SK-N-SH treated with all-trans-retinoic acid at 6 μM for 48 hours (cell line): ENCODE data around the gene PIGM.

Experiments used
- ATAC-seq: fragments of 200-7000 bp; cut with Tn5 transposase; 3 replicates; pipeline ENCODE4 v1.9.1; 2020; ENCODE audit warnings: mild to moderate bottlenecking, moderate library complexity
- ARNTL ChIP-seq: fragments of 450-650 bp; formaldehyde crosslinking; IDR thresholded peaks from 2 replicates; pipeline ENCODE4 v1.5.0; 2020; ENCODE audit warnings: low read depth, mild to moderate bottlenecking, moderate library complexity, borderline replicate concordance
- BACH2 ChIP-seq: fragments of 250-450 bp; sonication (Bioruptor Pico); IDR thresholded peaks from 2 replicates; pipeline ENCODE4 v1.9.0; 2021; ENCODE audit warnings: mild to moderate bottlenecking, borderline replicate concordance
- CREB5 ChIP-seq: fragments of 250-450 bp; sonication (Bioruptor Pico); IDR thresholded peaks from 2 replicates; pipeline ENCODE4 v1.5.1; 2020; ENCODE audit warnings: low read depth, mild to moderate bottlenecking, moderate library complexity
- CSDC2 ChIP-seq: fragments of 250-450 bp; sonication (Bioruptor Pico); IDR thresholded peaks from 2 replicates; pipeline ENCODE4 v1.5.0; 2020; ENCODE audit warnings: mild to moderate bottlenecking, moderate library complexity
- ESRRG ChIP-seq: fragments of 250-450 bp; sonication (Bioruptor Pico); IDR thresholded peaks from 2 replicates; pipeline ENCODE4 v1.6.1; 2021; ENCODE audit warnings: mild to moderate bottlenecking
- GLIS3 ChIP-seq: fragments of 250-450 bp; sonication (Bioruptor Pico); IDR thresholded peaks from 2 replicates; pipeline ENCODE4 v1.5.0; 2020; ENCODE audit warnings: mild to moderate bottlenecking, moderate library complexity
- ISL1 ChIP-seq: fragments of 250-450 bp; sonication (Bioruptor Pico); IDR thresholded peaks from 2 replicates; pipeline ENCODE4 v2.1.2; 2022; ENCODE audit warnings: mild to moderate bottlenecking, moderate library complexity
- OSR1 ChIP-seq: fragments of 250-450 bp; sonication (Bioruptor Pico); IDR thresholded peaks from 2 replicates; pipeline ENCODE4 v1.8.0; 2022; ENCODE audit warnings: moderate library complexity, mild to moderate bottlenecking, inconsistent platforms
- PATZ1 ChIP-seq: fragments of 250-450 bp; sonication (Bioruptor Pico); IDR thresholded peaks from 2 replicates; pipeline ENCODE4 v1.8.0; 2020; ENCODE audit warnings: mild to moderate bottlenecking, moderate library complexity, borderline replicate concordance
- POU6F1 ChIP-seq: fragments of 250-450 bp; sonication (Bioruptor Pico); IDR thresholded peaks from 2 replicates; pipeline ENCODE4 v1.8.0; 2021; ENCODE audit warnings: low read depth, mild to moderate bottlenecking, moderate library complexity, borderline replicate concordance
- PPARA ChIP-seq: fragments of 250-450 bp; sonication (Bioruptor Pico); IDR thresholded peaks from 2 replicates; pipeline ENCODE4 v1.5.0; 2020; ENCODE audit warnings: mild to moderate bottlenecking, borderline replicate concordance
- RARB ChIP-seq: fragments of 250-450 bp; sonication (Bioruptor Pico); IDR thresholded peaks from 2 replicates; pipeline ENCODE4 v1.8.0; 2021; ENCODE audit warnings: mild to moderate bottlenecking, moderate library complexity
- TCF4 ChIP-seq: fragments of 250-450 bp; sonication (Bioruptor Pico); IDR thresholded peaks from 2 replicates; pipeline ENCODE4 v1.8.0; 2021; ENCODE audit warnings: mild to moderate bottlenecking, moderate library complexity, borderline replicate concordance
- TOX ChIP-seq: fragments of 250-450 bp; sonication (Bioruptor Pico); IDR thresholded peaks from 2 replicates; pipeline ENCODE4 v1.8.0; 2021; ENCODE audit warnings: mild to moderate bottlenecking, moderate library complexity, borderline replicate concordance
- ZC3H10 ChIP-seq: fragments of 250-450 bp; sonication (Bioruptor Pico); IDR thresholded peaks from 2 replicates; pipeline ENCODE4 v1.5.1; 2021; ENCODE audit warnings: mild to moderate bottlenecking, moderate library complexity
- ZFP3 ChIP-seq: fragments of 250-450 bp; sonication (Bioruptor Pico); IDR thresholded peaks from 2 replicates; pipeline ENCODE4 v1.5.0; 2020; ENCODE audit warnings: mild to moderate bottlenecking, moderate library complexity
- ZFP30 ChIP-seq: fragments of 450-650 bp; formaldehyde crosslinking; IDR thresholded peaks from 2 replicates; pipeline ENCODE4 v1.5.0; 2022; ENCODE audit warnings: mild to moderate bottlenecking, moderate library complexity
- ZNF565 ChIP-seq: fragments of 450-650 bp; formaldehyde crosslinking; conservative IDR thresholded peaks from 2 replicates; pipeline ENCODE4 v1.5.0; 2020; ENCODE audit warnings: low read depth, mild to moderate bottlenecking, moderate library complexity
- ZNF8 ChIP-seq: fragments of 450-650 bp; formaldehyde crosslinking; IDR thresholded peaks from 2 replicates; pipeline ENCODE4 v1.5.0; 2020; ENCODE audit warnings: mild to moderate bottlenecking, moderate library complexity
- TF ChIP-seq, protein P1 (sequence below): fragments of 250-450 bp; sonication (Bioruptor Pico); IDR thresholded peaks from 2 replicates; pipeline ENCODE4 v1.5.0; 2020; ENCODE audit warnings: mild to moderate bottlenecking, moderate library complexity

PIGM gene

GRCh38 chr1:160064746-160065145 lies 33.0 kb upstream of the PIGM start:
- TF ChIP-seq POU6F1 (CRISPR knock-in tag): no peak
- TF ChIP-seq PPARA (CRISPR knock-in tag): no peak

GRCh38 chr1:160064164-160064563 lies 32.4 kb upstream of the PIGM start:
- ATAC-seq: no peak
- TF ChIP-seq ZNF8 (CRISPR knock-in tag) (no peak), ZNF565 (CRISPR knock-in tag) (no peak), OSR1 (CRISPR knock-in tag) (no peak), RARB (CRISPR knock-in tag) (no peak), CREB5 (CRISPR knock-in tag) (no peak)

More at GRCh38 chr1:160064746-160065145, 33.0 kb upstream of the PIGM start:
- no peak for ATAC-seq

DNA sequence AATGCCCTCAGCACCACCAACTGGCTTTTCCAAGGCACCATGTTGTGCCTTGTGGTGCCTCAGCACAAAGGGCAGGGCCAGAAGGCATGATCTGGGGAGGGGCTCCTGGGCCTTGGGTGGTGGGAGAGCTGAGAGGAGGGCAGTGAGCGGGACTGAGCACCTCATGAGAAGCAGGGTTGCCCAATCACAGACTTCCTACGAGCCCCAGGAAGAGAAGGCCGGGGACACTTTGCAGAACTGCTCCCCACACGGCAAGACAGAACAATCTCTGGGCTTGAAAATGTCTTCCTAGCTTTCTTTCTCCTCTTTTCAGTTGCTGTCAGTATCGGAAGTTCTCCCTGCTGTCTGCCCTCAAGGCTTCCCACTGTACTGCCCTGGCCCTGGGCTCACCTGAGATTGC lies 31.4 kb upstream of the PIGM start:
- TF ChIP-seq ZNF565 (CRISPR knock-in tag): no peak
- TF ChIP-seq RARB (CRISPR knock-in tag): no peak
- no peak for ATAC-seq

GRCh38 chr1:160062230-160062532 lies 30.4 kb upstream of the PIGM start:
- no peak for ATAC-seq
- TF ChIP-seq TOX (CRISPR knock-in tag) (no peak), ISL1 (no peak)

- ATAC-seq: no peak
- TF ChIP-seq GLIS3 (CRISPR knock-in tag) (no peak), ESRRG (no peak), CREB5 (CRISPR knock-in tag) (no peak), POU6F1 (CRISPR knock-in tag) (no peak), CSDC2 (CRISPR knock-in tag) (no peak), TCF4 (CRISPR knock-in tag) (no peak), OSR1 (CRISPR knock-in tag) (no peak), PATZ1 (no peak), ZFP30 (no peak), ZC3H10 (CRISPR knock-in tag) (no peak), PPARA (CRISPR knock-in tag) (no peak), ZFP3 (no peak), ISL1 (no peak), ZNF8 (CRISPR knock-in tag) (no peak), BACH2 (CRISPR knock-in tag) (no peak), RARB (CRISPR knock-in tag) (no peak), ARNTL (CRISPR knock-in tag) (no peak)
- TF ChIP-seq, protein P1, sequence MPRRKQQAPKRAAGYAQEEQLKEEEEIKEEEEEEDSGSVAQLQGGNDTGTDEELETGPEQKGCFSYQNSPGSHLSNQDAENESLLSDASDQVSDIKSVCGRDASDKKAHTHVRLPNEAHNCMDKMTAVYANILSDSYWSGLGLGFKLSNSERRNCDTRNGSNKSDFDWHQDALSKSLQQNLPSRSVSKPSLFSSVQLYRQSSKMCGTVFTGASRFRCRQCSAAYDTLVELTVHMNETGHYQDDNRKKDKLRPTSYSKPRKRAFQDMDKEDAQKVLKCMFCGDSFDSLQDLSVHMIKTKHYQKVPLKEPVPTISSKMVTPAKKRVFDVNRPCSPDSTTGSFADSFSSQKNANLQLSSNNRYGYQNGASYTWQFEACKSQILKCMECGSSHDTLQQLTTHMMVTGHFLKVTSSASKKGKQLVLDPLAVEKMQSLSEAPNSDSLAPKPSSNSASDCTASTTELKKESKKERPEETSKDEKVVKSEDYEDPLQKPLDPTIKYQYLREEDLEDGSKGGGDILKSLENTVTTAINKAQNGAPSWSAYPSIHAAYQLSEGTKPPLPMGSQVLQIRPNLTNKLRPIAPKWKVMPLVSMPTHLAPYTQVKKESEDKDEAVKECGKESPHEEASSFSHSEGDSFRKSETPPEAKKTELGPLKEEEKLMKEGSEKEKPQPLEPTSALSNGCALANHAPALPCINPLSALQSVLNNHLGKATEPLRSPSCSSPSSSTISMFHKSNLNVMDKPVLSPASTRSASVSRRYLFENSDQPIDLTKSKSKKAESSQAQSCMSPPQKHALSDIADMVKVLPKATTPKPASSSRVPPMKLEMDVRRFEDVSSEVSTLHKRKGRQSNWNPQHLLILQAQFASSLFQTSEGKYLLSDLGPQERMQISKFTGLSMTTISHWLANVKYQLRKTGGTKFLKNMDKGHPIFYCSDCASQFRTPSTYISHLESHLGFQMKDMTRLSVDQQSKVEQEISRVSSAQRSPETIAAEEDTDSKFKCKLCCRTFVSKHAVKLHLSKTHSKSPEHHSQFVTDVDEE (CRISPR knock-in tag): no peak
Measured at GRCh38 chr1:160061369-160062229, 29.8 kb upstream of the PIGM start.
